Measurements from ENCODE around the gene ITGA1.

DNA sequence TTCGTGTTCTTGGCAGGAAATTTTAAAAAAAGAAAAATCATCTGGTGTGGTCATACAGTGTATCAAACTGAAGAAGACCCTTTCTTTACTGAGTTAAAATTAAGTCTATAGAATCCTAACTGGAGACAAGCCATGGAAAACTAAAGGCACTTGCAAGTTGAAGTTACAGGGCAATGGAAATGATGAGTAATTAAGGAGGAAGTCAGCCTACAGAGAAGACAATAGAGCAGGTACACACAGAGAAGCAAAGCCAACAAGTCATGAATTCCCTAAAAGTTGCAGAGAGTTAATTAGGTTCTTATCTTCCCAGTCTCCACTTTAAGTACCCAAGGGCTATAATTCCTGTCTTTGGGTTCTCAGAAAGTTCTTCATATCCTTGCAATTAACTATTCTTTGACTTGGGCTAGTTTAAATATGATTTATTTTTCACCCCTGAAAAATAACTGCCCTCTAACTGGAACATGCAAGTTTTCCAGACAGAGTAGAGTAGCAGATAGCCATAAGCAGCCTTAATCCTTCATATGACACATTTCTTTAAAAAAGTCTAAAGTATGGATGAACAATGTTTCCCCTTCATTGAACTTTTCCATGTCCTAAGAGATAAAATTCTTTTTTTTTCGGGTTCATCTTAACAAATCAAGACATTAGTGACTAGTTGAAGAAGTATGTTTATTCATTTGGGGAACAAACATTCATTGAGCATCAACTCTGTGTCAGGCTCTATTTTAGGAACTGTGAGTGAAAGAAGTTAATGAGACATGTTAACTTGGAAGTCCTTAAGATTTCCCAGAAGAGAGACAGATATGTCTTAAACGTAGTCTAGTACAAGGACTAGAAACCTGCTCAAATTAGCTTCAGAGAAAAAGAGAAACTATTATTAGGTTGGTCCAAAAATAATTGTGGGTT is 196.3 kb downstream of the ITGA1 start:
- TF ChIP-seq, protein P1, sequence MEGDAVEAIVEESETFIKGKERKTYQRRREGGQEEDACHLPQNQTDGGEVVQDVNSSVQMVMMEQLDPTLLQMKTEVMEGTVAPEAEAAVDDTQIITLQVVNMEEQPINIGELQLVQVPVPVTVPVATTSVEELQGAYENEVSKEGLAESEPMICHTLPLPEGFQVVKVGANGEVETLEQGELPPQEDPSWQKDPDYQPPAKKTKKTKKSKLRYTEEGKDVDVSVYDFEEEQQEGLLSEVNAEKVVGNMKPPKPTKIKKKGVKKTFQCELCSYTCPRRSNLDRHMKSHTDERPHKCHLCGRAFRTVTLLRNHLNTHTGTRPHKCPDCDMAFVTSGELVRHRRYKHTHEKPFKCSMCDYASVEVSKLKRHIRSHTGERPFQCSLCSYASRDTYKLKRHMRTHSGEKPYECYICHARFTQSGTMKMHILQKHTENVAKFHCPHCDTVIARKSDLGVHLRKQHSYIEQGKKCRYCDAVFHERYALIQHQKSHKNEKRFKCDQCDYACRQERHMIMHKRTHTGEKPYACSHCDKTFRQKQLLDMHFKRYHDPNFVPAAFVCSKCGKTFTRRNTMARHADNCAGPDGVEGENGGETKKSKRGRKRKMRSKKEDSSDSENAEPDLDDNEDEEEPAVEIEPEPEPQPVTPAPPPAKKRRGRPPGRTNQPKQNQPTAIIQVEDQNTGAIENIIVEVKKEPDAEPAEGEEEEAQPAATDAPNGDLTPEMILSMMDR (IDR thresholded peaks at IDR 0.05) = no peak
- no peak for TF ChIP-seq POLR2A (IDR thresholded peaks at IDR 0.05)
- TF ChIP-seq POLR2AphosphoS5 (IDR thresholded peaks at IDR 0.05) = no peak

Measured in breast epithelium (tissue), 3 donors.